ENCODE measurements around the gene ACKR3. TPM values are rescaled to one million over a fixed set of nuclear protein-coding genes. Genes with fewer than 3 reads are reported as not detected.

ACKR3 gene
- total RNA-seq, 4 donors from 2014 or later = 24.9 to 52.9 (median 51.0) TPM

DNA sequence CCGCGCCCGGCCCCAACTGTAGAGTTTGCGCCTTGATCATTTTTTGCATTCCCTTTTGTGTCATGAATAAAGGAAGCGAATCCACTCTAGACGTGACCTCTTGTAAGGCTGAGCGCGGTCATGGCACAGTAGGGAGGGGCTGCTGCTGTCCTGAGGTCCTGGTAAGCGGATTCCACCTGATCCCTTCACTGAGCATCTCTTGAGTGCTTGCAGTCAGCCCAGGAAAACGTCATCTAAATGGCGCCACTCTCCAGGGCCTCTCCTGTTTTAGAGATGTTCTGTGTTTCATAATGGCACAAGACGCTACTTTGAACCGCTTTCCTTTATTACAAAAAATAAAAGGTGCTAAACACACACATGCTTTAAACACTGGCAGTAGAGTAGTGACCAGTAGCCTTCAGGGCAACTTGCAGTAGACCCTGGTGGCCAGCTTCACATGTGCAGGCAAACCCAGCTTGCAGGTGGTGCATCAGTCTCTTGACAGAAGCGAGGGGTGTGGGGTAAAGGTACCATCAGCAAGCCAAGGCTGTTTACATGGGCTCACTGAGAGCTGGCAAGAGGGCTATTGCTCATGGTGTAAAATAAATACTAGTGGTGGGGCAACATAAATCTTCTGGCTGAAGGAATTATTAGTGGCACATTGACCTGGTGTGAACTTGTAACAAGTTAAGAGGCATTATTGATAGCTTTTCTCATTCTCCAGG is 43.0 kb upstream of the ACKR3 start:
- 89% methylated on average over 14 of the region's 14 CpGs for WGBS
- DNase-seq (ENCODE audit: extremely low spot score) = no peak
- H3K27ac ChIP-seq (replicated peaks in 1 of 4) = no peak overlapping the region
- no peaks in the 10 kb centered on the region for H3K9me3 ChIP-seq
- H3K36me3 ChIP-seq = no peaks in the 10 kb centered on the region
- no peak overlapping the region for H3K4me3 ChIP-seq
- H3K4me1 ChIP-seq = no peaks in the 10 kb centered on the region
- peaks cover 0 to 7% (median 0%) of the 10 kb centered on the region in 4 donors for H3K27me3 ChIP-seq
- intact Hi-C loops (cut with DNase I) = no loop called here
- TF ChIP-seq EP300 (IDR thresholded peaks at IDR 0.05) = no peak
- TF ChIP-seq POLR2AphosphoS5 (IDR thresholded peaks at IDR 0.05) = no peak
- TF ChIP-seq, protein P1, sequence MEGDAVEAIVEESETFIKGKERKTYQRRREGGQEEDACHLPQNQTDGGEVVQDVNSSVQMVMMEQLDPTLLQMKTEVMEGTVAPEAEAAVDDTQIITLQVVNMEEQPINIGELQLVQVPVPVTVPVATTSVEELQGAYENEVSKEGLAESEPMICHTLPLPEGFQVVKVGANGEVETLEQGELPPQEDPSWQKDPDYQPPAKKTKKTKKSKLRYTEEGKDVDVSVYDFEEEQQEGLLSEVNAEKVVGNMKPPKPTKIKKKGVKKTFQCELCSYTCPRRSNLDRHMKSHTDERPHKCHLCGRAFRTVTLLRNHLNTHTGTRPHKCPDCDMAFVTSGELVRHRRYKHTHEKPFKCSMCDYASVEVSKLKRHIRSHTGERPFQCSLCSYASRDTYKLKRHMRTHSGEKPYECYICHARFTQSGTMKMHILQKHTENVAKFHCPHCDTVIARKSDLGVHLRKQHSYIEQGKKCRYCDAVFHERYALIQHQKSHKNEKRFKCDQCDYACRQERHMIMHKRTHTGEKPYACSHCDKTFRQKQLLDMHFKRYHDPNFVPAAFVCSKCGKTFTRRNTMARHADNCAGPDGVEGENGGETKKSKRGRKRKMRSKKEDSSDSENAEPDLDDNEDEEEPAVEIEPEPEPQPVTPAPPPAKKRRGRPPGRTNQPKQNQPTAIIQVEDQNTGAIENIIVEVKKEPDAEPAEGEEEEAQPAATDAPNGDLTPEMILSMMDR (IDR thresholded peaks at IDR 0.05) = no peak
- TF ChIP-seq POLR2A (IDR thresholded peaks at IDR 0.05; ENCODE audit: low read depth) = no peak

DNA sequence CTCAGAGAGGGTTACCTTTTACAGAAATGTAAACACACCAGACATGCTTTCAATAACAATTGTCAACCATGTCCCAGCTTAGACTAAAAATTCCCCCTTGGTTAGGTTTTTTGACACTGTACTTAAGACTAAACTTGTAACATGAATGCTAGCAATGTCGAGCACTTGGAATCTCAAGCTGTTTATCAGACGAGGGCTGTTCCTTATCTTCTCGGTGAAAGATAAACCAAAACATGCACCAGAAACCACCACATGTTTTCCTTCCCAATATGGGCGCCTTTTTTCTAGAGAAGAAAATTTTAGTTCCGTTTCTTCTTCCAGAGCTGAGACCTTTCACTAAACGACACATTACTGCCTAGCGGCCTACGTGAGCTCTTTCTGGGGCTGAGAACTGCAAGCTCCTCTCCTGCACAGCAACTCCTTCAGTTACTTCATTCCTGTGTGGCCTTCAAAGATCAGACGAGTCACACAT is 42.4 kb upstream of the ACKR3 start:
- TF ChIP-seq EP300 (IDR thresholded peaks at IDR 0.05) = no peak
- no peak for TF ChIP-seq POLR2AphosphoS5 (IDR thresholded peaks at IDR 0.05)
- no peak for TF ChIP-seq POLR2A (IDR thresholded peaks at IDR 0.05; ENCODE audit: low read depth)
- no peaks in the 10 kb centered on the region for H3K9me3 ChIP-seq
- no peaks in the 10 kb centered on the region for H3K4me1 ChIP-seq
- H3K27ac ChIP-seq (replicated peaks in 1 of 4) = no peak overlapping the region
- no peak for DNase-seq (ENCODE audit: extremely low spot score)
- no peak overlapping the region for H3K4me3 ChIP-seq
- intact Hi-C loops (cut with DNase I) = no loop called here
- no peaks in the 10 kb centered on the region for H3K36me3 ChIP-seq
- H3K27me3 ChIP-seq = peaks cover 0 to 7% (median 0%) of the 10 kb centered on the region in 4 donors
- WGBS = 72% methylated on average over 9 of the region's 9 CpGs

DNA sequence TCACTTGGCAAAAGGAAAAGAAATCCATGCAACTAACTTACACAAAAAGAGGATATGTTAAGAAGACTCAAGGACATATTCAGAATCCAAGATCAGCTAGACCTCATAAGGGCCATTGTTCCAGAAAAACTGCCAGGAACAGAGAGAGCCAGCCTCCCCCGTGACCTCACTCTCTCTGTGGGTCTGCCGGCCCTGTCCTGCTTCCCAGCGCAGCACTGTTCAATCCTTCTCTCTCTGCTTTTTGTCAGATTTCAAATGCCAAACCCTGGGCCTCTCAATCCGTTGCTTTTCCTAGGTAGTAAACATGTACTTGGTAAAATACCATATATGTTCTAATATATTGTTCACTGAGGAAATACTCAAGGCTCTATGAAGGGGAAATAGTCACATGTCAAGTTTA is 40.0 kb upstream of the ACKR3 start:
- Histone ChIP-seq H3K27ac (replicated peaks in 1 of 4) (no peak overlapping the region), H3K27me3 (peaks cover 0 to 3% (median 0%) of the 10 kb centered on the region in 4 donors), H3K4me1 (no peaks in the 10 kb centered on the region), H3K9me3 (no peaks in the 10 kb centered on the region), H3K36me3 (no peaks in the 10 kb centered on the region), H3K4me3 (no peak overlapping the region)
- DNase-seq (ENCODE audit: extremely low spot score) = no peak
- WGBS = 90% methylated on average over 4 of the region's 4 CpGs
- intact Hi-C loops (cut with DNase I) = no loop called here
- no peak for TF ChIP-seq POLR2AphosphoS5 (IDR thresholded peaks at IDR 0.05)

DNA sequence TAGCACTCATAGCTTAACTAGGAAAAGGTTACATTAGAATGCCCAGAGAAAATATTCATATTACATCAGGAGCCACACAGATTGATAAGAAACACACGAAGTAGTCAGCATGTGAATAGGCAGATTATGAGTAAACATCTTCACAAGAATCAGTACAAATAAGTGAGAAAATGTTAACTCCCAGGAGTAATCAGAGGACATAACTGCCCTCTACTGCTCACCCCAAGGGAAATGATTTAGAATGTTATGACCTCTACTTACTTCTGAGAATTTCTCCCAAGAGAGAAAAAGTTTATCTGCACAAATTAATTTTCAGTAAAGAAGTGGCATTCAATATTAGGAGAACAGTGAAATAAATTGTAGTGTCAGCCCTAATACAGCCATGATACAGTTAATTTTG is 39.1 kb upstream of the ACKR3 start:
- Histone ChIP-seq H3K36me3 (no peaks in the 10 kb centered on the region), H3K9me3 (no peaks in the 10 kb centered on the region), H3K27me3 (no peaks in the 10 kb centered on the region), H3K27ac (replicated peaks in 1 of 4) (no peak overlapping the region), H3K4me1 (no peaks in the 10 kb centered on the region), H3K4me3 (no peak overlapping the region)
- TF ChIP-seq, protein P1 (IDR thresholded peaks at IDR 0.05) = no peak
- WGBS = 59% methylated on average over 1 of the region's 1 CpG
- DNase-seq (ENCODE audit: extremely low spot score) = no peak
- intact Hi-C loops (cut with DNase I) = no loop called here

DNA sequence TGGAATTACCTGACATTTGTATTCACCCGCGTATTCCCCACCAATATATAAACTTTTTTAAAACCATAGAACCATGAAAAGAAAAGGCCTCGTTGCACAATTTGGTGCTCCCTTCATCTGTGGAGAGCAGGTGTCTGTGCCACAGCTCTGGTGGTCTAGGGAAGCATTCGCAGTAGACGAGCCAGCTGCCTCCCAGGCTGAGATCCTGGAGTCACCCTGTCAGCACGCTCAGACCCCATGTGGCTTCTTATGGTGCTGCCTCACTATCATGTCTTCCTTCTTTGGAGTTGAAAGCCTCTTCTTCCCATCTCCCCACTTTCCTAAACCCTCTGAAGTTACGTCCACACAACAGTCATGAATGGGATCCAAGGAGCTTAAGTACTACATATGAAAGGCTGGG is 38.4 kb upstream of the ACKR3 start:
- TF ChIP-seq EP300 (IDR thresholded peaks at IDR 0.05) = no peak
- TF ChIP-seq POLR2AphosphoS5 (IDR thresholded peaks at IDR 0.05) = no peak
- TF ChIP-seq POLR2A (IDR thresholded peaks at IDR 0.05; ENCODE audit: low read depth) = no peak
- TF ChIP-seq, protein P1 (IDR thresholded peaks at IDR 0.05) = no peak
- DNase-seq (ENCODE audit: extremely low spot score) = no peak
- H3K27me3 ChIP-seq = no peaks in the 10 kb centered on the region
- H3K4me3 ChIP-seq = no peak overlapping the region
- H3K27ac ChIP-seq (replicated peaks in 1 of 4) = no peak overlapping the region
- H3K36me3 ChIP-seq = no peaks in the 10 kb centered on the region
- WGBS = 80% methylated on average over 7 of the region's 7 CpGs
- H3K9me3 ChIP-seq = no peaks in the 10 kb centered on the region
- H3K4me1 ChIP-seq = no peaks in the 10 kb centered on the region
- intact Hi-C loops (cut with DNase I) = no loop called here

DNA sequence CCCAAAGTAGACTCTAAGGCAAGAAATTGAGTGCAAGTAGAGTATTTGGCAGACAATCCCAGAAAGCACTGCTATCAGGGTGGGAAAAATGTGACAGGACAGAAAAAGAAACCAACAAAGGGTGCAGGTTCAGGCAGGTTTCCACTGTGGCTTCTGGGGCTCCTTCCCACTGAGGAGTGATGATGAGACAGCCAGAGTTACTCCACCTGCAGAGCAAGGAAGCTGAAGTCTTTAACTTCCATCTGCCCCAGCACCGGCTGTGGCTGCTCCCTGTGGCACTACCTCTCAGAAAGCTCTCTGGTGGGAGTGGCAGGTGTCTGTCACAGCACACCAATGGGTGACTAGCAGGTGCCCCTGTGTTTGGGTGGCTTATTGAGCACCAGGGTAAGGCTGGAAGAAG is 37.6 kb upstream of the ACKR3 start:
- Histone ChIP-seq H3K4me1 (no peaks in the 10 kb centered on the region), H3K27me3 (no peaks in the 10 kb centered on the region), H3K4me3 (no peak overlapping the region), H3K27ac (replicated peaks in 1 of 4) (no peak overlapping the region), H3K36me3 (no peaks in the 10 kb centered on the region), H3K9me3 (no peaks in the 10 kb centered on the region)
- 86% methylated on average over 1 of the region's 1 CpG for WGBS
- intact Hi-C loops (cut with DNase I) = no loop called here
- TF ChIP-seq POLR2AphosphoS5 (IDR thresholded peaks at IDR 0.05) = no peak
- TF ChIP-seq EP300 (IDR thresholded peaks at IDR 0.05) = no peak
- TF ChIP-seq, protein P1 (IDR thresholded peaks at IDR 0.05) = no peak
- no peak for TF ChIP-seq POLR2A (IDR thresholded peaks at IDR 0.05; ENCODE audit: low read depth)
- no peak for DNase-seq (ENCODE audit: extremely low spot score)
